Activated T-helper 9 cell treated with anti-CD3 and anti-CD28 coated beads, Interleukin-2, amount 50 U/mL, for 16 hours (primary cell): ENCODE data around the gene ELF1.

ENCODE experiments used
- DNase-seq: peaks from one replicate; pipeline ENCODE4 v3.0.0-alpha.2; 2020; ENCODE audit warnings: low read depth

Gene ELF1

GRCh38 chr13:40981949-40982348 lies 37.2 kb downstream of the ELF1 start:
- no peak for DNase-seq

GRCh38 chr13:40981361-40981760 lies 37.8 kb downstream of the ELF1 start:
- no peak for DNase-seq

GRCh38 chr13:40980461-40980860 lies 38.7 kb downstream of the ELF1 start:
- no peak for DNase-seq

GRCh38 chr13:40979232-40979631 lies 39.9 kb downstream of the ELF1 start:
- no peak for DNase-seq

- DNase-seq = peak; percentile 7
These were observed 41.0 kb downstream of the ELF1 start for GRCh38 chr13:40978109-40978508.

GRCh38 chr13:40975441-40975840 lies 43.7 kb downstream of the ELF1 start:
- DNase-seq = no peak

- DNase-seq = no peak
These were observed 44.4 kb downstream of the ELF1 start for GRCh38 chr13:40974460-40975407.

GRCh38 chr13:40973409-40973808 lies 45.7 kb downstream of the ELF1 start:
- no peak for DNase-seq

- no peak for DNase-seq
These were observed 47.8 kb downstream of the ELF1 start for GRCh38 chr13:40971321-40971720.

GRCh38 chr13:40970803-40971202 lies 48.3 kb downstream of the ELF1 start:
- no peak for DNase-seq

- DNase-seq = no peak
These were observed 49.8 kb downstream of the ELF1 start for GRCh38 chr13:40969169-40969901.

GRCh38 chr13:40968416-40969000 lies 50.6 kb downstream of the ELF1 start:
- DNase-seq = no peak

- no peak for DNase-seq
These were observed 52.8 kb downstream of the ELF1 start for GRCh38 chr13:40966298-40966697.

GRCh38 chr13:40963927-40964326 lies 55.2 kb downstream of the ELF1 start:
- no peak for DNase-seq

- DNase-seq = no peak
These were observed 57.3 kb downstream of the ELF1 start for GRCh38 chr13:40961826-40962225.

- no peak for DNase-seq
These were observed 57.9 kb downstream of the ELF1 start for GRCh38 chr13:40961214-40961613.

- DNase-seq = no peak
These were observed 58.4 kb downstream of the ELF1 start for GRCh38 chr13:40960716-40961115.

GRCh38 chr13:40958655-40959054 lies 60.5 kb downstream of the ELF1 start:
- DNase-seq = no peak

GRCh38 chr13:40946485-40946884 lies 72.6 kb downstream of the ELF1 start:
- no peak for DNase-seq

GRCh38 chr13:40943073-40943472 lies 76.0 kb downstream of the ELF1 start:
- no peak for DNase-seq

GRCh38 chr13:40941581-40941980 lies 77.5 kb downstream of the ELF1 start:
- no peak for DNase-seq

- DNase-seq = no peak
These were observed 78.3 kb downstream of the ELF1 start for GRCh38 chr13:40940841-40941240.
